Measurements from ENCODE around the gene CDC42BPA. TPM values are rescaled to one million over a fixed set of nuclear protein-coding genes. Genes with fewer than 3 reads are reported as not detected.

The CDC42BPA gene
- polyA plus RNA-seq, 4 donors = 10.8 to 19.9 (median 13.8) TPM

- no peaks in the 10 kb centered on the region for H3K9me3 ChIP-seq (ENCODE audit: control insufficient read depth in 2 of 2, insufficient read depth in 1 of 2, low read depth in 1 of 2, low read length in 1 of 2)
- H3K27ac ChIP-seq (ENCODE audit: low read depth in 1 of 3, low read length in 2 of 3) = no peak overlapping the region
- H3K4me1 ChIP-seq (ENCODE audit: control insufficient read depth in 3 of 3, insufficient read depth in 2 of 3, low read depth in 1 of 3, low read length in 2 of 3) = no peaks in the 10 kb centered on the region
- peaks cover 0 to 2% (median 0%) of the 10 kb centered on the region in 3 donors for H3K36me3 ChIP-seq (ENCODE audit: control insufficient read depth in 3 of 3, insufficient read depth in 2 of 3, low read depth in 1 of 3, low read length in 3 of 3)
- FAIRE-seq (no peak), DNase-seq (no peak)
- 73 to 98% (median 88%) methylated on average over 3 of the region's 3 CpGs for WGBS, 3 donors
- no peak overlapping the region for H3K4me3 ChIP-seq (ENCODE audit: low read depth in 1 of 3, low read length in 3 of 3)
- H3K27me3 ChIP-seq (ENCODE audit: control insufficient read depth in 3 of 3, insufficient read depth in 3 of 3, low read length in 3 of 3) = no peaks in the 10 kb centered on the region
Measured at GRCh38 chr1:227170361-227171166, 147.7 kb downstream of the CDC42BPA start.

GRCh38 chr1:227169343-227169742 is 148.9 kb downstream of the CDC42BPA start:
- H3K27me3 ChIP-seq (ENCODE audit: control insufficient read depth in 3 of 3, insufficient read depth in 3 of 3, low read length in 3 of 3) = no peaks in the 10 kb centered on the region
- H3K4me3 ChIP-seq (ENCODE audit: low read depth in 1 of 3, low read length in 3 of 3) = no peak overlapping the region
- H3K36me3 ChIP-seq (ENCODE audit: control insufficient read depth in 3 of 3, insufficient read depth in 2 of 3, low read depth in 1 of 3, low read length in 3 of 3) = peaks cover 0 to 2% (median 0%) of the 10 kb centered on the region in 3 donors
- H3K9me3 ChIP-seq (ENCODE audit: control insufficient read depth in 2 of 2, insufficient read depth in 1 of 2, low read depth in 1 of 2, low read length in 1 of 2) = no peaks in the 10 kb centered on the region
- DNase-seq (no peak), FAIRE-seq (no peak)
- no peak overlapping the region for H3K27ac ChIP-seq (ENCODE audit: low read depth in 1 of 3, low read length in 2 of 3)
- no peaks in the 10 kb centered on the region for H3K4me1 ChIP-seq (ENCODE audit: control insufficient read depth in 3 of 3, insufficient read depth in 2 of 3, low read depth in 1 of 3, low read length in 2 of 3)

GRCh38 chr1:227167276-227168101 is 150.8 kb downstream of the CDC42BPA start:
- H3K36me3 ChIP-seq (ENCODE audit: control insufficient read depth in 3 of 3, insufficient read depth in 2 of 3, low read depth in 1 of 3, low read length in 3 of 3) = peaks cover 0 to 2% (median 0%) of the 10 kb centered on the region in 3 donors
- no peak for FAIRE-seq
- WGBS, 3 donors = 65 to 72% (median 67%) methylated on average over 2 of the region's 2 CpGs
- H3K27me3 ChIP-seq (ENCODE audit: control insufficient read depth in 3 of 3, insufficient read depth in 3 of 3, low read length in 3 of 3) = no peaks in the 10 kb centered on the region
- no peak overlapping the region for H3K27ac ChIP-seq (ENCODE audit: low read depth in 1 of 3, low read length in 2 of 3)
- no peak for DNase-seq
- no peaks in the 10 kb centered on the region for H3K9me3 ChIP-seq (ENCODE audit: control insufficient read depth in 2 of 2, insufficient read depth in 1 of 2, low read depth in 1 of 2, low read length in 1 of 2)
- no peak overlapping the region for H3K4me3 ChIP-seq (ENCODE audit: low read depth in 1 of 3, low read length in 3 of 3)
- no peaks in the 10 kb centered on the region for H3K4me1 ChIP-seq (ENCODE audit: control insufficient read depth in 3 of 3, insufficient read depth in 2 of 3, low read depth in 1 of 3, low read length in 2 of 3)

DNA sequence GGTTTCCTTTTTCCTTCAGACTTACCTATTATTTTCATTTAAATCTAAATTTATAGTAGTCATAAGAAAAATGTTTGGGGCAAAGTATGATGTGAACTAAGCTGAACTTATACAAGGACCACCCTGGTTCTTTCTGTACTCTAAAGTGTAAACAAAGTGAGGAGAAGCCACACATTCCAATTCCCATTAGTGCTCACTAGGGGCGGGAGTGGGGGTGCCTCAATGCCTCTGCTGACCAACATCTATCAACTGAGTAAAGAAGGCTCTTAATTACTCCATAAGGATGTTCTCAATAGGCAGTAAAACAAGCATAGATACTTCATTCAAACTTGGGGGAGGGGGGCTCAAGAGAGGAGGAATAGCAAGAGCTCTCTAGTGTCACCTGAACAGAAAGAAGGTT is 151.7 kb downstream of the CDC42BPA start:
- no peaks in the 10 kb centered on the region for H3K4me1 ChIP-seq (ENCODE audit: control insufficient read depth in 3 of 3, insufficient read depth in 2 of 3, low read depth in 1 of 3, low read length in 2 of 3)
- H3K9me3 ChIP-seq (ENCODE audit: control insufficient read depth in 2 of 2, insufficient read depth in 1 of 2, low read depth in 1 of 2, low read length in 1 of 2) = no peaks in the 10 kb centered on the region
- no peak for DNase-seq
- peaks cover 0 to 2% (median 0%) of the 10 kb centered on the region in 3 donors for H3K36me3 ChIP-seq (ENCODE audit: control insufficient read depth in 3 of 3, insufficient read depth in 2 of 3, low read depth in 1 of 3, low read length in 3 of 3)
- H3K4me3 ChIP-seq (ENCODE audit: low read depth in 1 of 3, low read length in 3 of 3) = no peak overlapping the region
- FAIRE-seq = no peak
- WGBS, 3 donors = 75 to 92% (median 75%) methylated on average over 1 of the region's 1 CpG
- no peak overlapping the region for H3K27ac ChIP-seq (ENCODE audit: low read depth in 1 of 3, low read length in 2 of 3)
- no peaks in the 10 kb centered on the region for H3K27me3 ChIP-seq (ENCODE audit: control insufficient read depth in 3 of 3, insufficient read depth in 3 of 3, low read length in 3 of 3)

- Histone ChIP-seq H3K4me1 (ENCODE audit: control insufficient read depth in 3 of 3, insufficient read depth in 2 of 3, low read depth in 1 of 3, low read length in 2 of 3) (no peaks in the 10 kb centered on the region), H3K9me3 (ENCODE audit: control insufficient read depth in 2 of 2, insufficient read depth in 1 of 2, low read depth in 1 of 2, low read length in 1 of 2) (no peaks in the 10 kb centered on the region), H3K27me3 (ENCODE audit: control insufficient read depth in 3 of 3, insufficient read depth in 3 of 3, low read length in 3 of 3) (no peaks in the 10 kb centered on the region), H3K36me3 (ENCODE audit: control insufficient read depth in 3 of 3, insufficient read depth in 2 of 3, low read depth in 1 of 3, low read length in 3 of 3) (peaks cover 0 to 6% (median 2%) of the 10 kb centered on the region in 3 donors), H3K4me3 (ENCODE audit: low read depth in 1 of 3, low read length in 3 of 3) (no peak overlapping the region), H3K27ac (ENCODE audit: low read depth in 1 of 3, low read length in 2 of 3) (no peak overlapping the region)
- DNase-seq = no peak
- WGBS, 3 donors = 34 to 59% (median 41%) methylated on average over 2 of the region's 2 CpGs
- no peak for FAIRE-seq
Measured at GRCh38 chr1:227161470-227161869, 156.8 kb downstream of the CDC42BPA start.

GRCh38 chr1:227156520-227156919 is 161.8 kb downstream of the CDC42BPA start:
- Histone ChIP-seq H3K4me3 (ENCODE audit: low read depth in 1 of 3, low read length in 3 of 3) (no peak overlapping the region), H3K9me3 (ENCODE audit: control insufficient read depth in 2 of 2, insufficient read depth in 1 of 2, low read depth in 1 of 2, low read length in 1 of 2) (no peaks in the 10 kb centered on the region), H3K36me3 (ENCODE audit: control insufficient read depth in 3 of 3, insufficient read depth in 2 of 3, low read depth in 1 of 3, low read length in 3 of 3) (peaks cover 0 to 10% (median 2%) of the 10 kb centered on the region in 3 donors), H3K4me1 (ENCODE audit: control insufficient read depth in 3 of 3, insufficient read depth in 2 of 3, low read depth in 1 of 3, low read length in 2 of 3) (no peaks in the 10 kb centered on the region), H3K27me3 (ENCODE audit: control insufficient read depth in 3 of 3, insufficient read depth in 3 of 3, low read length in 3 of 3) (no peaks in the 10 kb centered on the region), H3K27ac (ENCODE audit: low read depth in 1 of 3, low read length in 2 of 3) (no peak overlapping the region)
- DNase-seq (no peak), FAIRE-seq (no peak)
- 88 to 96% (median 93%) methylated on average over 3 of the region's 3 CpGs for WGBS, 3 donors

GRCh38 chr1:227155688-227156087 is 162.6 kb downstream of the CDC42BPA start:
- FAIRE-seq = no peak
- H3K36me3 ChIP-seq (ENCODE audit: control insufficient read depth in 3 of 3, insufficient read depth in 2 of 3, low read depth in 1 of 3, low read length in 3 of 3) = peaks cover 0 to 10% (median 2%) of the 10 kb centered on the region in 3 donors
- WGBS, 3 donors = 89 to 92% (median 89%) methylated on average over 4 of the region's 4 CpGs

GRCh38 chr1:227155004-227155403 is 163.3 kb downstream of the CDC42BPA start:
- DNase-seq = no peak

More at GRCh38 chr1:227155688-227156087, 162.6 kb downstream of the CDC42BPA start:
- H3K4me3 ChIP-seq (ENCODE audit: low read depth in 1 of 3, low read length in 3 of 3) = no peak overlapping the region
- H3K27me3 ChIP-seq (ENCODE audit: control insufficient read depth in 3 of 3, insufficient read depth in 3 of 3, low read length in 3 of 3) = no peaks in the 10 kb centered on the region
- no peaks in the 10 kb centered on the region for H3K9me3 ChIP-seq (ENCODE audit: control insufficient read depth in 2 of 2, insufficient read depth in 1 of 2, low read depth in 1 of 2, low read length in 1 of 2)
- no peaks in the 10 kb centered on the region for H3K4me1 ChIP-seq (ENCODE audit: control insufficient read depth in 3 of 3, insufficient read depth in 2 of 3, low read depth in 1 of 3, low read length in 2 of 3)
- H3K27ac ChIP-seq (ENCODE audit: low read depth in 1 of 3, low read length in 2 of 3) = no peak overlapping the region
- DNase-seq = no peak

More at GRCh38 chr1:227155004-227155403, 163.3 kb downstream of the CDC42BPA start:
- WGBS, 3 donors = 57 to 76% (median 64%) methylated on average over 2 of the region's 2 CpGs
- Histone ChIP-seq H3K36me3 (ENCODE audit: control insufficient read depth in 3 of 3, insufficient read depth in 2 of 3, low read depth in 1 of 3, low read length in 3 of 3) (peaks cover 0 to 11% (median 2%) of the 10 kb centered on the region in 3 donors), H3K4me3 (ENCODE audit: low read depth in 1 of 3, low read length in 3 of 3) (no peak overlapping the region), H3K9me3 (ENCODE audit: control insufficient read depth in 2 of 2, insufficient read depth in 1 of 2, low read depth in 1 of 2, low read length in 1 of 2) (no peaks in the 10 kb centered on the region), H3K27me3 (ENCODE audit: control insufficient read depth in 3 of 3, insufficient read depth in 3 of 3, low read length in 3 of 3) (no peaks in the 10 kb centered on the region), H3K4me1 (ENCODE audit: control insufficient read depth in 3 of 3, insufficient read depth in 2 of 3, low read depth in 1 of 3, low read length in 2 of 3) (no peaks in the 10 kb centered on the region), H3K27ac (ENCODE audit: low read depth in 1 of 3, low read length in 2 of 3) (no peak overlapping the region)
- no peak for FAIRE-seq
